Transverse colon (tissue), 4 donors: ENCODE results near the gene DZIP1L. TPM values are rescaled to one million over a fixed set of nuclear protein-coding genes. Genes with fewer than 3 reads are reported as not detected.
"Not testable (repeated sequence)": the region's sequence is repeated elsewhere in the genome, so short reads cannot be mapped to it uniquely, and the experiment has no call there.

ENCODE experiments used
- DNase-seq: peaks from one replicate; pipeline ENCODE4 v3.0.0-alpha.2; 2019
- H3K27ac ChIP-seq, 4 donors: fragments of 200-600 bp; sonication (generic); 2 replicates each; pipeline ENCODE4 v1.5.1; 2016 to 2018; ENCODE audit warnings: inconsistent platforms in 4 of 4
- H3K27me3 ChIP-seq: fragments of 200-600 bp; sonication (generic); 2 replicates; pipeline ENCODE4 v1.5.1; 2017; ENCODE audit warnings: inconsistent platforms
- H3K36me3 ChIP-seq, 4 donors: fragments of 200-600 bp; sonication (generic); 2 replicates each; pipeline ENCODE4 v1.5.1; 2017 to 2019; ENCODE audit warnings: inconsistent platforms in 4 of 4
- H3K4me1 ChIP-seq, 4 donors: fragments of 200-600 bp; sonication (generic); 2 replicates each; pipeline ENCODE4 v1.5.1; 2017 to 2020; ENCODE audit warnings: inconsistent platforms in 4 of 4
- H3K4me3 ChIP-seq, 4 donors: fragments of 200-600 bp; sonication (generic); 1 replicate in 1 of 4; 2 replicates in 3 of 4; pipeline versions ENCODE4 v1.5.1 to v1.6.1; 2017 to 2019; ENCODE audit warnings: inconsistent platforms in 4 of 4
- H3K9me3 ChIP-seq, 2 donors: fragments of 200-600 bp; sonication (generic); 2 replicates each; pipeline ENCODE4 v1.5.1; 2017 to 2019; ENCODE audit warnings: inconsistent platforms in 2 of 2
- CTCF ChIP-seq, 5 experiments: fragments of 200-600 bp in 3 of 5; fragments of 450-650 bp in 2 of 5; sonication (generic) in 3 of 5; IDR thresholded peaks; 1 replicate in 2 of 5; 2 replicates in 3 of 5; pipeline ENCODE4 v1.5.1; 2016 to 2017; ENCODE audit warnings: antibody characterized with exemption in 5 of 5, inconsistent platforms in 3 of 5, mild to moderate bottlenecking in 2 of 5, moderate library complexity in 1 of 5
- EP300 ChIP-seq: sonication (generic); formaldehyde crosslinking; IDR thresholded peaks from one replicate; pipeline ENCODE4 v1.6.1; 2017; ENCODE audit warnings: antibody characterized with exemption, low read depth
- POLR2A ChIP-seq: fragments of 450-650 bp; IDR thresholded peaks from one replicate; pipeline ENCODE4 v1.6.1; 2016; ENCODE audit warnings: antibody characterized with exemption, mild to moderate bottlenecking, moderate library complexity
- POLR2AphosphoS5 ChIP-seq, 3 donors: sonication (generic); formaldehyde crosslinking; IDR thresholded peaks; one replicate each; pipeline ENCODE4 v1.6.1; 2016; ENCODE audit warnings: antibody characterized with exemption in 3 of 3
- WGBS, 2 donors: methylation state at CpG; one replicate each; pipeline ENCODE4 v1.1.5; 2018; ENCODE audit warnings: low coverage in 1 of 2; 5-methylcytosine and 5-hydroxymethylcytosine counted together
- in situ Hi-C, 4 donors: fragments of 200-750 bp; cut with MboI; loops; one replicate each; pipeline versions ENCODE4 v1.15.0 to v1.15.1; 2017; ENCODE audit warnings: low sequenced_read_pairs in 3 of 4, low pct_ligation_motif_present in 1 of 4, low pct_unique_long_range_greater_than_20kb in 1 of 4
- intact Hi-C: fragments of 100-400 bp; cut with DNase I; formaldehyde crosslinking; loops from one replicate; pipeline ENCODE4 v1.15.1; 2023; ENCODE audit warnings: low total_unique reads
- total RNA-seq, 4 donors: library from RNA; depleted of rRNA; stranded (reverse); fragments of >200 nt; gene quantifications; one replicate each; pipeline ENCODE4 v1.1.0, GENCODE V29; 2016

The DZIP1L gene
- total RNA-seq, 4 donors from 2014 or later = 4.6 to 13.0 (median 5.1) TPM; not detected in 1

- intact Hi-C loops = no loop called here
- 59 to 71% methylated on average over 3 of the region's 3 CpGs for WGBS, 2 donors
- in situ Hi-C loops = no loop called here
- TF ChIP-seq CTCF (IDR thresholded peaks at IDR 0.05) (no peak), EP300 (no peak), POLR2AphosphoS5 (IDR thresholded peaks at IDR 0.05) (no peak), POLR2A (no peak)
- Histone ChIP-seq H3K36me3 (peaks cover 0 to 6% (median 0%) of the 10 kb centered on the region in 4 donors), H3K27me3 (no peaks in the 10 kb centered on the region), H3K9me3 (no peaks in the 10 kb centered on the region), H3K4me1 (no peaks in the 10 kb centered on the region), H3K27ac (no peak overlapping the region), H3K4me3 (no peak overlapping the region)
- DNase-seq = no peak
These were observed 26.3 kb downstream of the DZIP1L start for GRCh38 chr3:138089091-138089490.

GRCh38 chr3:138085745-138086144, 29.7 kb downstream of the DZIP1L start:
- H3K27ac ChIP-seq, H3K4me1 ChIP-seq, in situ Hi-C loops, H3K4me3 ChIP-seq, H3K9me3 ChIP-seq, intact Hi-C loops, H3K27me3 ChIP-seq, H3K36me3 ChIP-seq, DNase-seq: not testable (repeated sequence)
- WGBS, 2 donors = 100% methylated on average over 1 of the region's 3 CpGs

GRCh38 chr3:138084196-138084595, 31.2 kb downstream of the DZIP1L start:
- in situ Hi-C loops = no loop called here
- no peaks in the 10 kb centered on the region for H3K9me3 ChIP-seq
- no peak for DNase-seq
- H3K27ac ChIP-seq = no peak overlapping the region
- peaks cover 0 to 9% (median 0%) of the 10 kb centered on the region in 4 donors for H3K4me1 ChIP-seq
- no peak overlapping the region for H3K4me3 ChIP-seq
- TF ChIP-seq POLR2AphosphoS5 (IDR thresholded peaks at IDR 0.05) = no peak
- no peak for TF ChIP-seq CTCF (IDR thresholded peaks at IDR 0.05)
- no peak for TF ChIP-seq POLR2A
- no peak for TF ChIP-seq EP300
- intact Hi-C loops = no loop called here
- no peaks in the 10 kb centered on the region for H3K27me3 ChIP-seq
- peaks cover 0 to 6% (median 0%) of the 10 kb centered on the region in 4 donors for H3K36me3 ChIP-seq

GRCh38 chr3:138082992-138083386, 32.4 kb downstream of the DZIP1L start:
- Histone ChIP-seq H3K4me3 (no peak overlapping the region), H3K9me3 (no peaks in the 10 kb centered on the region), H3K27ac (peak overlapping the region in 2 of 4 donors; percentile 42 to 53), H3K27me3 (no peaks in the 10 kb centered on the region), H3K4me1 (peaks cover 0 to 9% (median 0%) of the 10 kb centered on the region in 4 donors), H3K36me3 (peaks cover 0 to 6% (median 0%) of the 10 kb centered on the region in 4 donors)
- intact Hi-C loops = no loop called here
- no peak for DNase-seq
- in situ Hi-C loops = no loop called here
- TF ChIP-seq POLR2AphosphoS5 (IDR thresholded peaks at IDR 0.05) = no peak
- no peak for TF ChIP-seq CTCF (IDR thresholded peaks at IDR 0.05)
- TF ChIP-seq POLR2A = no peak
- TF ChIP-seq EP300 = no peak

GRCh38 chr3:138082085-138082991, 33.1 kb downstream of the DZIP1L start:
- no peak for DNase-seq

More at GRCh38 chr3:138082085-138082991, 33.1 kb downstream of the DZIP1L start:
- H3K9me3 ChIP-seq = no peaks in the 10 kb centered on the region
- TF ChIP-seq CTCF (IDR thresholded peaks at IDR 0.05) (no peak), POLR2AphosphoS5 (IDR thresholded peaks at IDR 0.05) (no peak), POLR2A (no peak), EP300 (no peak)
- intact Hi-C loops = no loop called here
- H3K4me3 ChIP-seq = no peak overlapping the region
- 12 to 27% methylated on average over 4 to 8 of the region's 8 CpGs for WGBS, 2 donors
- peaks cover 0 to 6% (median 0%) of the 10 kb centered on the region in 4 donors for H3K36me3 ChIP-seq
- H3K4me1 ChIP-seq = peaks cover 0 to 9% (median 0%) of the 10 kb centered on the region in 4 donors
- peak overlapping the region in 2 of 4 donors; percentile 42 to 53 for H3K27ac ChIP-seq
- in situ Hi-C loops = no loop called here
- H3K27me3 ChIP-seq = no peaks in the 10 kb centered on the region
